T-helper 2 cell (primary cell): ENCODE data around the gene CDIP1.

Experiments
- DNase-seq, 5 experiments: peaks; one replicate each; pipeline versions ENCODE4 v3.0.0 to v3.0.0-alpha.2; 2012 to 2022

Gene CDIP1

DNA sequence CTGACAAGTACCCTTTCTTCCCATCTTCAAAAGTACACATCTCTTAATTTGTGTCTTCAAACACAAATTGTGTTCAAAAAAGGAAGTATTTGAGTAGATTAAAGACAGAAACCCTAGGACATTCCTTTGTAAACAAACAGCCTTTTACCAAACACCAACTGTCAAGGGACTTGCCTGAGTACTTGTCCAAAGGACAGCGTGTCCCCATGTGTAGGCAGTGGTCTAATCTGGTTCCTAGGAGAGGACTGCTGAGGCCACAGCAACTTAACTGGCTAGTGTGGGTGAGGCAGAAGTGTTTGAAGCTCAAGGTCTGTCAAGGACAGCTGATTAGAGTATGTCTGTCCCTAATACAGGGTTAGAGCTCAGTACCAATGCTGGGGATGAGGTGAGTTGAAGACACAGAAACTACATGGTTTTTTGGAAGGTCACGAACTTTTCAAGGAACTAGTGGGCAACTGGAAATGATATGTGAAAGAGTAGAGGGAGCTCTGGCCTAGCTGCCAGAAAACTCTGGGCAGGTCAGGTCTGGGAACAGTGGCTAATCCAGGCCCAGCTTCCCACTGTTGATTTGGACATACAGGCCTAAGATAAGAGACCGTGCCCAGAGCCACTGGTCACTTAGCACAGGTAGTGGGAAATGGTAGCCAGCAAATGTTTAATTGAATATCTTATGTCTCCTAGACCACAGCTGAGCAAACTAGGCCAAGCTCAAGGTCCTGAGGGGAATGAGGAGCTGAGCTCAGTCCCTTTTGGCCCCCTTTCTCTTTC, 52.3 kb downstream of the CDIP1 start:
- no peak for DNase-seq

DNA sequence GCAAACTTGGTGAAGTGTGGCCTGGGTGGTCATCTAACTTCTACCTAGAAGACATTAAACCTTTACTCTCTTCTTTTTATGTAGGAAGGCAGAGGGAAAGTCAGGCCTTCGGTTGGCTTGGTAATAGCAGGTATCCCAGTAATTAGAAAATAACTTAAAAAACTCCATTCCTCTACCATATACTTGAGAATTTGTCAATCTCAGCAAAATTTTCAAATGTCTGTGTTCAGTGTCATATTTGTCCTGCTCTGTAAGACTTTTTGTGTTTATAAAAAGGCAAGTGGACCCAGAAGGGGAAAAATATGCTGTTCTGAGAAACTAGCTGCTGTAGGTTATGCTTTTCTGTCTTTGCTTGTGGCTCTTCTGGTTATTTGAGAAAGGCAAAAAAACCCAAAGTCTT, 56.6 kb downstream of the CDIP1 start:
- DNase-seq, result no peak

DNA sequence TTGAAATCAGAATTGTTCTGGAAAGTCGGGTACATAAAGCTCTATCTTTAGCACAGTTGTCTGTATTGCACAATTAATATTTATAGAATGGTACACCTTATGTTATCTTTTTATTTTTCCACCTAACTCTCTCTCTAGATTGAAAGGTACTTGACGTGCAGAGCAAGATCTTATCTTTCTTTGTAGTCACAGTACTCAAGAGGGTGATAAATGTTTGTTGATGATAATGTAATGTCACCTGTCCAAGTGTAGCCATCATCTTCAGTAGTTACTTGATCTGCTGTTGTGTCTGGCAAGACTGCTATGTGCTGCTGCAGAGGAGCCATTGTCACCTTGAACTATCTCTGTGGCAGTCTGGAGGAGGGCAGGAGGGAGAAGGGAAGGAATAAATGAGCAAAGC, 57.0 kb downstream of the CDIP1 start:
- peak in 1 of 5 experiments; percentile 57 for DNase-seq

DNA sequence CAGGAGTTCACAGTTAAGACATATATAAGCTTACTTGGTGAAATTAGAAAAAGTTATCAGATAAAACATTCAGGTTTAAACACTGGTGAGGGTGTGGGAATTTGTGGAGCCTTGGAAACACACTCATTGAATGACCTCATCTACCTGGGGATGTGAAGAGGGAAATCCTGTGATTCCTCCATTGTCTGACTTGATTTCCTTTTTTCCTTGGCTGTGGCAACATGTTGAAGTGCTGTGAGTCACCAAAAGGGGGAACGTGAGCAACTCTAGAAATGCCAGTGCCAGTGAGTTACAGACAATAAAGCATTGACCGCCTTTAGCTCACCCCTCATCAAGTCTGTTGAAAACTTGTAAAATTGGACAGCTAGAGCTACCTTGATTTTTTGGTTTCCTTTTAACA, 60.6 kb downstream of the CDIP1 start:
- DNase-seq, result peak in 1 of 5 experiments; percentile 50

DNA sequence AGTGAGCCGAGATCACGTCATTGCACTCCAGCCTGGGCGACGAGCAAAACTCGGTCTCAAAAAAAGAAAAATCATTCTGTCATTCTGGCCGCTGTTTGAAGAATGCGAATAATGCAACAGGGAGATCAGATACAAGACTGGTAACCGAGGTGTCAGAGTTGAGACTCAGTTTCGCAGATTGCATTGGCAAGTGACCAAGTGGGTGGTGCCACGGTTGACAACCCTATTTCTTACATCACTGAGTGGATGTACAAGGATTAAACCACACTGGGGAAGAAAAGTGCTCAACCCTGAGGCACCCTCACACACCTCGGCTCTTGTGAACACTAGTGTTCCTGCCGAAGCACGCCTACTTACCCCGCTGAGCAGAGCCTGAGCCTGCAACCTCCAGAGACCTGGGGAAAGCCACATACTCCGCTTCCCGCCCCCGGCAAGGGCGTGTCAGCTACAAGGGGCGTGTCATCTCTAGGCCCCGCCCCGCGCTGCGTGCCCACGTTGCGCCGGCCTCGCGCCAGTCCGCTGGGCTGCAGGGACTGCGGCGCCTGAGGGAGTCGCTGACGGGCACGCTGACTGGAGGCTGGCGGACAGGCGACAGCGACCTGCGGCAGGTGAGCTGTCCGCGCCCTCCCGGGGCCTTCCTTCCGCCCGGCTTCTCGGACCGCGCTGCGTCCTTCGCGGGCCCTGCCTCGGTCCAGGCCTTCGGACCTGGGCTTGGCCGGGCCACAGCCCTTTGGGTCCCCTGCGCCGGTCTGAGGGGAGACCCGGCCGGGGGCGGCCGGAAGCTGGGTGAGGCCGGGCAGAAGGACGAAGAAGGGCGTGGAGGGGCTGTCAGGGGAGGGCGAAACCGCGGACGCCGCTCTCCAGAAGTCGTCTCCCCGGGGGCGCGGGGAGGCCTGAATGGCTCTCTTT, 62.4 kb downstream of the CDIP1 start, which contains the start of gene HMOX2:
TSS of gene HMOX2 (plus strand) at position 519 of the 909 bp plus-strand sequence. CDS start 29,127 bp downstream, outside the sequence.
- peak; percentile 84 to 95 (median 88) for DNase-seq

DNA sequence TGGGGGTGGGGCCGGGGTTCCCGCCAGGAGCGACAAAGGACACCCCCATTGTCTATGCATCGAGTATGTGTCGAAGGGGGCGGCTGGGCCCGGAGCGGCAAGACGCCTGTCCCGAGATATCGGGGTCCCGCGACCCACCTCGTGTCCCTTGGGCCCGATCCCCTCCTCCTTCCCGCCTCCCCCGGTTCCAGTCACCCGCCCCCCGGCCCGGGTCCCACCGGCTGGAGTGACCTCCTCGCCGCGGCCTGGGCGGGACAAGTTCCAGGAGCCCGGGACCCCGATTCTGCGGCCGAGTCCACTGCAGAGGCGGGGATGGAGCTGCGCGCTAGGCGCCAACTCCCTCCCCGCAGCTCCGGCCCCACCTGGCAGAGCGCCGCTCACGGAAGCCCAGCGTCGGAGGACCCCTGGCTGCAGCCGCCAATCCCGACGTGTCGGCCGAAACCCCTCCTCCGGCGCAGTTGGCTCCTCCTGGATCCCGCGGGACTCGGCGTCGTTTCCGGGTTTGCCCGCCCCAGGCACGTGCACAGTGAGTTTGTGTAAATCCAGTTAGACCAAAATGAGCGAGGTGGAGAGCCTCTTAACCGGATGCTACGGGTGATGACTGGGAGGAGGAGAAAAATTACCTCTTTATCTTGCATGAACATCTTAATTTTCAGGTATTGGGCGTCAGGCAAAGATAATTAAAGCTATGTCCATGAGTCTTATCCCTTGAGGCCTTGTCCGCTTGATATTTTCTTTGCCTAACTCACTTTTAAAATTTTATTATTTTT, 64.2 kb downstream of the CDIP1 start, which contains the start of gene NMRAL1:
TSS of gene NMRAL1 (minus strand) at position 434 of the 770 bp plus-strand sequence. CDS start 493 bp downstream, outside the sequence.
- peak; percentile 72 to 96 (median 83) for DNase-seq

DNA sequence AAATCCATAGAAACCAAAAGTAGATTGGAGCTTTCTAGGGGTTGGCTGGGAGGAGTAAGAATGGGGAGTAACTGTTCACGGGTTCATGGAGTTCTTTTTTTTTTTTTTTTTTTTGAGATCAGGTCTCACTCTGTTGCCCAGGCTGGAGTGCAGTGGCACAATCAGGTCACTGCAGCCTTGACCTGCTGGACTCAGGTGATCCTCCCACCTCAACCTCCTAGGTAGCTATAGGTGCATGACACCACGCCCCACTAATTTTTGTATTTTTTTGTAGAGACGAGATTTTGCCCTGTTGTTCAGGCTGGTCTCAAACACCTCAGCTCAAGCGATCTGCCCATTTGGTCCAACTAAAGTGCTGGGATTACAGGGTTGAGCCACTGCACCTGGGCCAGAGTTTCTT, 65.7 kb downstream of the CDIP1 start:
- no peak for DNase-seq

DNA sequence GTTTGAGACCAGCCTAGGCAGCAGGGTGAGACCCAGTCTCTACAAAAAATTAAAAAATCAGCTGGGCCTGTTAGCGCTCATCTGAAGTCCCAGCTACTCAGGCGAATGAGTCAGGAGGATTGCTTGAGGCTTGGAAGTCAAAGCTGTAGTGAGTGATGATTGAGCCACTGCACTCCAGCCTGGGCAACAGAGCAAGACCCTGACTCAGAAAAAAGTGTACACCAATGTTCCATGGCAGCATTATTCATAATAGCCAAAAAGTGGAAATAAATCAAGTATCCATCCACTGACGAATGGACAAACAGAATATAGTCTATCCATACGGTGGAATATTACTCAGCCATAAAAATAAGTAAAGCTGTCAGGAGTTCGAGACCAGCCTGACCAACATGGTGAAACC, 66.7 kb downstream of the CDIP1 start:
- no peak for DNase-seq

DNA sequence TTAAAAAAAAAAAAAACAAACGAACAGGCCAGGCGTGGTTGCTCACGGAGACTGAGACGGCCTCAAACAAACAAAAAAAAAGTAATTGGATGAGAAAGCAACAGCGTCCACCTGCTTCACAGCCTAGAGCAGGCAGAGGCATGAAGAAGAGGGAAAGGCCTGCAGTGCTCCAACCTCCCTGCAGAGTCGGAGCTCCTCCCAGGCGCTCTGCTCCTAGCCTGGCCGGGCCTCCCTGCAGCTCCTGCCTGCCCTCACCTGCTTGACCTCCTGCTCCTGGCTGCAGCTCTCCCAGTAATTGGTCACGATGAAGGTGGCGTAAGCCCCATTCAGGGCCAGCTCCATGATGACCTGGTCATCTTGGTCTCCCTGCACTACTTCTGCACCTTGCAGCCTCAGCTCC, 69.6 kb downstream of the CDIP1 start:
- DNase-seq, result no peak

DNA sequence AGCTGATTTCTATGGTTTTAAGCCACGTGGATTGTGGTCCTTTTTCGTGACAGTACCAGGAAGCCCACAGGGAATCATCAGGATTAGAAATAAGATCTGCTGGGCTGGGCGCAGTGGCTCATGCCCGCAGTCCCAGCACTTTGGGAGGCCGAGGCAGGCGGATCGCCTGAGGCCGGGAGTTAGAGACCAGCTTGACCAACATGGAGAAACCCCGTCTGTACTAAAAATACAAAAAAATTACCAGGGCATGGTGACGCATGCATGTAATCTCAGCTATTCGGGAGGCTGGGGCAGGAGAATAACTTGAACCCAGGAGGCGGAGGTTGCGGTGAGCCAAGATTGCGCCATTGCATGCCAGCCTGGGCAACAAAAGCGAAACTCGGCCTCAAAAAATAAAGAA, 70.7 kb downstream of the CDIP1 start:
- DNase-seq, result no peak

DNA sequence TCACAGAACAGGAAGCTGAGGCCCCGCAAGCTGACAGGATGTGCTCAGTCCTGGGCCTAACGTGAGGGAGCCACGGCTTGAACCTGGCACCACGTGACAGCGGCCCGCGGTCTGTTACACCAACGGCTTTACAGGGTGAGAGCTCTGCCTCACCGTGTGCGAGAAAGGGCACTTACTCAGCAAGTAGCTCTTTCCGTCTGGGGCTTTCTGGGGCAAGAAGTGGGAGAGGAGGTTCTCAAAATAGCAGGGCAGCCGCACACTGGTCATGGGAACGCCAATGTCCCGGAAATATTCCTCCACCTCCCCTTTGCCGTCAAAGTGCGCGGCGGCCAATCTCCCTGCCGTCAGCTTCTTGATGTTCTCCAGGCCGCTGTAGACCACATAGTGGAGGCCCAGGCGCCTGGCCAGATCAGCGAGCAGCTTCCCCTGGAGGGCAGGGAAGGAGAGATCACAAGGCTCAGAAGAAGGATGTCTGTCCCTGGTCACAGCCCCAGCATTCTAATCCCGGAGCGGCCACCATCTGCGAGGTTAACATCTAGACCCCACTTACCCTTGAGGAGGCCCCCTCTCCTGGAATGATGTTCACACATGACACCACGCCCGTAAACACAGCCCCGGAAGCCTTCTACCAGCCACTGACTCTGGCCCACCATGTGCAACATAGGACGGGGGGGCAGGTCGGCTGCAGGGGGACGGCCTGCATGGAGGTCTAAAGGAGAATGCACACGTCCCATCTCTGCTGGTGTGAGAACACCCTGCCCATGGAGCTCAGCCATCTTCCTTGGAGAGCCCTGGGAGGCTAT, 72.4 kb downstream of the CDIP1 start:
- DNase-seq, result peak in 4 of 5 experiments; percentile 32 to 95 (median 60)

DNA sequence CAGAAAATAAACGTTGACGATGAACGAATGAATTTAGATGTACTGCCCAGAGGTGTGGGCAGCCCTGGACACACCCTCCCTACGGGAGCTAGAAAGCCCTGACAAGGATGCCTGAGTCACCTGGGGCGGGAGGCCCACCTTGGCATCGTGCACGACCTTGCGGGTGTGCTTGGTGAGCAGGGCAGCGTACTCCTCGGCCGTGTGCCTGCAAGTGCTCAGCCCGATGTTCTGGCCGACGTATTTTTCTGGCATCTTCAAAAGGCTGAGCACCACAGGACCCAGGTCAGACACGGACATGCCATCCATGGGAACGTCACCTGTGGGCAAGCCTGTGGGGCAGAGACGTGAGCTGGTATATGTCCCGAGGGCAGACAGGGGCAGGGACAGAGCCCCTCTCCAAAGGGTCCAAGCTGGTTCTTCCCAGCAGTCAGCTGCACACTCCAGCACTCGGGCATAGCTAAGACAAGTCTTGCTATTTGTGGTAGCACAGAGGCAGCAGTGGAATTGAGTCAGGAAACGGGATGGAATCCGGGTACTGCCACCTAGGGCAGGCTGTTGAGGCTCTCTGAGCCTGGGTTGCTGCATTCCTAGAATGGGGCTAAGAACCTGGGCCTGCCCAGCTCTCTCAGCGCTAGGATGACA, 74.9 kb downstream of the CDIP1 start:
- DNase-seq, result no peak

DNA sequence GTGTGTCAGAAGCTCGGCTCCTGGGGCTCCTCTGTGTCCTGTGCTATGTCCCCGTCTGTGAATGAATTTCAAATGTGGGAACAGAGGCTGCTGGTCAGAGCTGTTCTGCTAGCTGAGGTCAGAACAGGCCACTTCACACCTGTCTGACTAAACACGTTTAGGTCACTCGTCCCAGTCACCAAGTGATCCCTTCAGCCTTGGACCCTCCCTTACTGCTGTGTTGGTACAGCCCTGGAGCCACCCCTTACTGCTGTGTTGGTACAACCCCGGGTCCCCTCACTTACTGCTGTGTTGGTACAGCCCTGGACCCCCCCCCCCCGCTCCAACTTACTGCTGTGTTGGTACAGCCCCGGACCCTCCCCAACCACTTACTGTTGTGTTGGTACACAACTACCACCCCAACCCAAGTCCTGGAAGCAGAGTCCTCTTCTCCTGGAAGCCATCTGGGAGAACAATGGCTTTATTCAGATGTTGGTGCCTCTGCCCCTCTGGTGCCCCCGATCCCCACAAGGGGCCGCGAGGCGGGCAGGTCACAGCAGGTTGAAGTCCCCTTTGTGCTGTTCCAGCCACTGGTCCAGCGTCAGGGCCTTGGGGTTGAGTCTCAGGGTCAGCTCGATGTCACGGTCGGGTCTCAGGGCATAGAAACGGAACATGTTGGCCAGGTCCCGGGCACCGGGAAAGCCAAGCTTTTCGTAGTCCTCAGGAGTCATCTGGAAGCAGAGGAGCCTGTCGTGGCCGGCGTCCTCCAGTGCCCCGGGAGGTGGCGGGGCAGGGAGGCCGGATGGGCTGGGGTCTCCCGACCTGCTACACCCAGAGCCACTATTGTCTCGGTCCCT, 77.1 kb downstream of the CDIP1 start:
- peak in 1 of 5 experiments; percentile 22 for DNase-seq

DNA sequence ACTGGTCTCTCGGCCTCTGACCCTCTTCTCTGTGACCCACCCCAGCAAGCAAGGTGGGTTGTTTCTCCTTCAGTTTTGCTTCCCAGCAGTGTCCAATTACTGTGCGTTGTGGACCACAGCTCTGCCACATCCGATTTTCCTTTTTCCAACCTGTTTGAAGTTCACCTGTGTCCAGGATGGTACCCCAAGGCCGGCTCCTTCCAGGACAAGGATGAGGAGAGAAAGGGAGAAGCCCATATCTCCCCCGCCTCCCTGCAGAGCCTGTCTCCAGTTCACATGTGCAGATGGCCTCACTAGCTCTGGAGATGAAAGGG, 77.7 kb downstream of the CDIP1 start:
- no peak for DNase-seq
